HepG2 (cell line): ENCODE measurements around the gene WDR45B. TPM values are rescaled to one million over a fixed set of nuclear protein-coding genes. Genes with fewer than 3 reads are reported as not detected.

Experiments used
- CC2D1A ChIP-seq: sonication (generic); formaldehyde crosslinking; IDR thresholded peaks from 2 replicates; pipeline ENCODE4 v1.8.1; 2023; ENCODE audit warnings: mild to moderate bottlenecking, missing genetic modification reagents
- HNRNPH1 ChIP-seq: fragments of 200-400 bp; formaldehyde crosslinking; optimal IDR thresholded peaks from 2 replicates; pipeline ENCODE3; 2017; ENCODE audit warnings: mild to moderate bottlenecking, low read depth, low read length
- HNRNPLL ChIP-seq: fragments of 200-400 bp; formaldehyde crosslinking; IDR thresholded peaks from 2 replicates; pipeline ENCODE4 v1.6.1; 2017; ENCODE audit warnings: mild to moderate bottlenecking, low read depth, low read length; ENCODE audit not compliant: poor library complexity, severe bottlenecking
- IKZF4 ChIP-seq: sonication (generic); formaldehyde crosslinking; IDR thresholded peaks from 2 replicates; pipeline ENCODE4 v1.5.1; 2020; ENCODE audit warnings: borderline replicate concordance, mild to moderate bottlenecking, low read depth, missing genetic modification reagents; ENCODE audit errors: not compliant biosample characterization
- MYNN ChIP-seq: sonication (generic); formaldehyde crosslinking; IDR thresholded peaks from 2 replicates; pipeline ENCODE4 v1.4.0; 2020; ENCODE audit warnings: mild to moderate bottlenecking, low read depth, missing genetic modification reagents
- TAF15 ChIP-seq: fragments of 200-400 bp; formaldehyde crosslinking; IDR thresholded peaks from one replicate; pipeline ENCODE4 v1.6.1; 2018; ENCODE audit warnings: mild to moderate bottlenecking, low read depth, low read length; ENCODE audit not compliant: poor library complexity, severe bottlenecking
- ZBTB1 ChIP-seq: sonication (generic); formaldehyde crosslinking; IDR thresholded peaks from 2 replicates; pipeline ENCODE4 v1.4.0; 2020; ENCODE audit warnings: missing genetic modification reagents, borderline replicate concordance
- ZFP62 ChIP-seq: sonication (generic); formaldehyde crosslinking; IDR thresholded peaks from 2 replicates; pipeline ENCODE4 v1.4.0; 2020; ENCODE audit warnings: missing genetic modification reagents
- ZFP82 ChIP-seq: sonication (generic); formaldehyde crosslinking; IDR thresholded peaks from 2 replicates; pipeline ENCODE4 v1.5.1; 2020; ENCODE audit warnings: mild to moderate bottlenecking, missing genetic modification reagents, borderline replicate concordance
- ZNF205 ChIP-seq: IDR thresholded peaks from 2 replicates; pipeline ENCODE4 v1.6.1; 2018; ENCODE audit warnings: missing biosample characterization, missing genetic modification reagents
- ZNF484 ChIP-seq: sonication (generic); formaldehyde crosslinking; IDR thresholded peaks from 2 replicates; pipeline ENCODE4 v1.5.1; 2020; ENCODE audit warnings: mild to moderate bottlenecking, low read depth, missing genetic modification reagents, borderline replicate concordance
- polyA plus RNA-seq, 8 experiments: library from polyadenylated mRNA; depleted of rRNA in 3 of 8; stranded (reverse) in 7 of 8; unstranded in 1 of 8; fragments of >200 nt; fragmentation: Illumina TruSeq in 4 of 8; extraction: Trizol in 4 of 8; gene quantifications; 2 replicates each; pipeline versions ENCODE4 v1.2.1 to v1.2.3, GENCODE V29; 2011 to 2016; ENCODE audit warnings: low read depth in 4 of 8, missing spikeins in 1 of 8, mixed read lengths in 1 of 8; ENCODE audit not compliant: insufficient read depth in 1 of 8
- total RNA-seq, 5 experiments: library from RNA; depleted of rRNA; stranded (reverse); fragments of >200 nt; fragmentation: Illumina TruSeq; extraction: Trizol; gene quantifications; 2 replicates each; pipeline ENCODE4 v1.2.3, GENCODE V29; 2016; ENCODE audit warnings: low read depth in 1 of 5
- TF ChIP-seq, protein P1 (sequence below): sonication (generic); formaldehyde crosslinking; IDR thresholded peaks from 2 replicates; pipeline ENCODE4 v1.4.0; 2020; ENCODE audit warnings: mild to moderate bottlenecking, missing genetic modification reagents
- TF ChIP-seq, protein P2 (sequence below): sonication (generic); formaldehyde crosslinking; IDR thresholded peaks from 2 replicates; pipeline ENCODE4 v1.5.1; 2020; ENCODE audit warnings: missing genetic modification reagents, mild to moderate bottlenecking, borderline replicate concordance
- TF ChIP-seq, protein P3 (sequence below): sonication (generic); formaldehyde crosslinking; IDR thresholded peaks from 2 replicates; pipeline ENCODE4 v1.4.0; 2020; ENCODE audit warnings: missing genetic modification reagents, borderline replicate concordance
- TF ChIP-seq, protein P4 (sequence below): IDR thresholded peaks from 2 replicates; pipeline ENCODE4 v1.6.1; 2016

The WDR45B gene
- total and polyA plus RNA-seq, 2 of the 13 experiments (the other 11 are each of a cell fraction or from before 2014, with no cell fraction given): 86.2 to 155 TPM

DNA sequence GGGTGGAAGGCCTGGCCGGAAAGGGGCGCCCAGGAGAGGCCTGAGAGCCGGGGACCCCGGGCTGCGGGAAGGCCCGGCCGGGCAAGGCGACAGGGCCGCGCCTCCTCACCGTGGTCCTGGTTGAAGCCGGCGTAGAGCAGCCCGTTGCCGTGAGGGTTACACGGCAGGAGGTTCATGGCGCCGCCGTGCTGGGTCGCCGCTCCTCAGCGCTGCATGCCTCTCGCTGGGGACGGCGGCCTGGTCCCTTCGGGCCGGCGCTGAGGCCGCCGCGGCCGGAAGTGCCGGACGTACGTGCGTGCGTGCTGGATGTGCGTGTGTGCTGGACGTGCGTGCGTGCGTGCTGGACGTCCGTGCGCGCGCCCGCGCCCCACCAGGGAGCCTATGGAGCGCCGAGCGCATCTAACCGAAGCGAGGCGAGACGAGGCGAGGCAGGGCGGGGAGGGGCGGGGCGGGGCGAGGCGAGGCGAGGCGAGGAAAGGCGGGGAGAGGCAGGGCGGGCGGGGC, at the start of gene WDR45B (continued):
- TF ChIP-seq, protein P1, sequence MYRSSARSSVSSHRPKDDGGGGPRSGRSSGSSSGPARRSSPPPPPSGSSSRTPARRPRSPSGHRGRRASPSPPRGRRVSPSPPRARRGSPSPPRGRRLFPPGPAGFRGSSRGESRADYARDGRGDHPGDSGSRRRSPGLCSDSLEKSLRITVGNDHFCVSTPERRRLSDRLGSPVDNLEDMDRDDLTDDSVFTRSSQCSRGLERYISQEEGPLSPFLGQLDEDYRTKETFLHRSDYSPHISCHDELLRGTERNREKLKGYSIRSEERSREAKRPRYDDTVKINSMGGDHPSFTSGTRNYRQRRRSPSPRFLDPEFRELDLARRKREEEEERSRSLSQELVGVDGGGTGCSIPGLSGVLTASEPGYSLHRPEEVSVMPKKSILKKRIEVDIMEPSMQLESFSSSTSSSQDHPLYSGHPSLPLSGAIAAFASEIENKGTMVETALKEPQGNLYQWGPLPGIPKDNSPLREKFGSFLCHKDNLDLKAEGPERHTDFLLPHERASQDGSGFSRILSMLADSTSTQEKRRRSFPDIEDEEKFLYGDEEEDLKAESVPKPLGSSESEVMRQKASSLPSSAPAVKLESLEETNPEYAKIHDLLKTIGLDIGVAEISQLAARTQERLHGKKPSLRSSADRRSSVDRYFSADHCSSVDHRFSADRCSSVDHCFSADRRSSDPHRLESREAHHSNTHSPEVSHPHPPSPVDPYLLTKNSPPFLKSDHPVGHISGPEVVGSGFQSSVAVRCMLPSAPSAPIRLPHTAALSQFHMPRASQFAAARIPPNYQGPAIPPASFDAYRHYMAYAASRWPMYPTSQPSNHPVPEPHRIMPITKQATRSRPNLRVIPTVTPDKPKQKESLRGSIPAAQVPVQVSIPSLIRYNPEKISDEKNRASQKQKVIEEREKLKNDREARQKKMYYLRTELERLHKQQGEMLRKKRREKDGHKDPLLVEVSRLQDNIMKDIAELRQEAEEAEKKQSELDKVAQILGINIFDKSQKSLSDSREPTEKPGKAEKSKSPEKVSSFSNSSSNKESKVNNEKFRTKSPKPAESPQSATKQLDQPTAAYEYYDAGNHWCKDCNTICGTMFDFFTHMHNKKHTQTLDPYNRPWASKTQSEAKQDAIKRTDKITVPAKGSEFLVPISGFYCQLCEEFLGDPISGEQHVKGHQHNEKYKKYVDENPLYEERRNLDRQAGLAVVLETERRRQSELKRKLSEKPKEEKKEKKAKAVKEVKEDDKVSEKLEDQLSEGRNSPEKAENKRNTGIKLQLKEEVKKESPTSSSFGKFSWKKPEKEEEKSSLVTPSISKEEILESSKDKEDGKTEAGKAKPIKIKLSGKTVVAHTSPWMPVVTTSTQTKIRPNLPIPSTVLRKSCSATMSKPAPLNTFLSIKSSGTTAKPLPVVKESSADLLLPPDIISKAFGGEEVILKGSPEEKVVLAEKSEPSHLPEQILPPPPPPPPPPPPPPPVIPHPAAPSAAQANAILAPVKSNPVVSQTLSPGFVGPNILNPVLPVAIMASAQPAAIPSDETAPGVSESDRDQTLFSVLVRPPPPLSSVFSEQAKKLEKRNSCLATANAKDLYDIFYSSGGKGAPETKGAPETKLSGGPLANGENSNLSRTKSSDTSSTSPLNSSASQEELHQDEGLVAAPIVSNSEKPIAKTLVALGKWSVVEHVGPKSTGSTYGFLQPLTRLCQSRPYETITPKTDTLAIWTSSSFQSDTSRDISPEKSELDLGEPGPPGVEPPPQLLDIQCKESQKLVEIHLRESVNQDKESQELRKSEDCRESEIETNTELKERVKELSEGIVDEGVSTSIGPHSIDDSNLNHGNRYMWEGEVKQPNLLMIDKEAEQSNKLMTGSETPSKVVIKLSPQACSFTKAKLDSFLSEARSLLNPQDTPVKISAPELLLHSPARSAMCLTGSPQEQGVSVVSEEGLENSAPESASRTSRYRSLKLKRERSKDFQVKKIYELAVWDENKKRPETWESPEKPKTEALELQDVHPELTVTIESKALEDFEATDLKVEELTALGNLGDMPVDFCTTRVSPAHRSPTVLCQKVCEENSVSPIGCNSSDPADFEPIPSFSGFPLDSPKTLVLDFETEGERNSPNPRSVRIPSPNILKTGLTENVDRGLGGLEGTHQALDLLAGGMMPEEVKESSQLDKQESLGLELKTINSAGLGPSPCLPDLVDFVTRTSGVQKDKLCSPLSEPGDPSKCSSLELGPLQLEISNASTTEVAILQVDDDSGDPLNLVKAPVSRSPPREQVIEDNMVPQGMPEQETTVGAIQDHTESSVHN: no peak
- TF ChIP-seq CC2D1A (no peak), ZNF205 (peak; percentile 76), ZNF484 (CRISPR knock-in tag) (no peak), TAF15 (no peak), ZBTB1 (CRISPR knock-in tag) (no peak), ZFP82 (CRISPR knock-in tag) (no peak), HNRNPH1 (no peak), MYNN (no peak), IKZF4 (peak; percentile 84), ZFP62 (CRISPR knock-in tag) (no peak), HNRNPLL (peak; percentile 84)
- TF ChIP-seq, protein P2, sequence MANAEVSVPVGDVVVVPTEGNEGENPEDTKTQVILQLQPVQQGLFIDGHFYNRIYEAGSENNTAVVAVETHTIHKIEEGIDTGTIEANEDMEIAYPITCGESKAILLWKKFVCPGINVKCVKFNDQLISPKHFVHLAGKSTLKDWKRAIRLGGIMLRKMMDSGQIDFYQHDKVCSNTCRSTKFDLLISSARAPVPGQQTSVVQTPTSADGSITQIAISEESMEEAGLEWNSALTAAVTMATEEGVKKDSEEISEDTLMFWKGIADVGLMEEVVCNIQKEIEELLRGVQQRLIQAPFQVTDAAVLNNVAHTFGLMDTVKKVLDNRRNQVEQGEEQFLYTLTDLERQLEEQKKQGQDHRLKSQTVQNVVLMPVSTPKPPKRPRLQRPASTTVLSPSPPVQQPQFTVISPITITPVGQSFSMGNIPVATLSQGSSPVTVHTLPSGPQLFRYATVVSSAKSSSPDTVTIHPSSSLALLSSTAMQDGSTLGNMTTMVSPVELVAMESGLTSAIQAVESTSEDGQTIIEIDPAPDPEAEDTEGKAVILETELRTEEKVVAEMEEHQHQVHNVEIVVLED: peak; percentile 99
- TF ChIP-seq, protein P3, sequence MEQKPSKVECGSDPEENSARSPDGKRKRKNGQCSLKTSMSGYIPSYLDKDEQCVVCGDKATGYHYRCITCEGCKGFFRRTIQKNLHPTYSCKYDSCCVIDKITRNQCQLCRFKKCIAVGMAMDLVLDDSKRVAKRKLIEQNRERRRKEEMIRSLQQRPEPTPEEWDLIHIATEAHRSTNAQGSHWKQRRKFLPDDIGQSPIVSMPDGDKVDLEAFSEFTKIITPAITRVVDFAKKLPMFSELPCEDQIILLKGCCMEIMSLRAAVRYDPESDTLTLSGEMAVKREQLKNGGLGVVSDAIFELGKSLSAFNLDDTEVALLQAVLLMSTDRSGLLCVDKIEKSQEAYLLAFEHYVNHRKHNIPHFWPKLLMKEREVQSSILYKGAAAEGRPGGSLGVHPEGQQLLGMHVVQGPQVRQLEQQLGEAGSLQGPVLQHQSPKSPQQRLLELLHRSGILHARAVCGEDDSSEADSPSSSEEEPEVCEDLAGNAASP (CRISPR knock-in tag): 0 out of 2 replicates have a peak, but pooled peaks have one; percentile 17
- TF ChIP-seq, protein P4, sequence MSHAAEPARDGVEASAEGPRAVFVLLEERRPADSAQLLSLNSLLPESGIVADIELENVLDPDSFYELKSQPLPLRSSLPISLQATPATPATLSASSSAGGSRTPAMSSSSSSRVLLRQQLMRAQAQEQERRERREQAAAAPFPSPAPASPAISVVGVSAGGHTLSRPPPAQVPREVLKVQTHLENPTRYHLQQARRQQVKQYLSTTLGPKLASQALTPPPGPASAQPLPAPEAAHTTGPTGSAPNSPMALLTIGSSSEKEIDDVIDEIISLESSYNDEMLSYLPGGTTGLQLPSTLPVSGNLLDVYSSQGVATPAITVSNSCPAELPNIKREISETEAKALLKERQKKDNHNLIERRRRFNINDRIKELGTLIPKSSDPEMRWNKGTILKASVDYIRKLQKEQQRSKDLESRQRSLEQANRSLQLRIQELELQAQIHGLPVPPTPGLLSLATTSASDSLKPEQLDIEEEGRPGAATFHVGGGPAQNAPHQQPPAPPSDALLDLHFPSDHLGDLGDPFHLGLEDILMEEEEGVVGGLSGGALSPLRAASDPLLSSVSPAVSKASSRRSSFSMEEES (CRISPR knock-in tag): peak; percentile 71
